IPS-20b (cell line): ENCODE results near the gene EDN3.
"Not testable (repeated sequence)": the region's sequence is repeated elsewhere in the genome, so short reads cannot be mapped to it uniquely, and the experiment has no call there.

ENCODE experiments used
- H3K27ac ChIP-seq: one replicate; pipeline ENCODE4 v1.5.1; 2013; ENCODE audit warnings: low read length
- H3K27me3 ChIP-seq: 2 replicates; pipeline ENCODE4 v1.6.1; 2013; ENCODE audit warnings: mild to moderate bottlenecking, low read length, inconsistent platforms; ENCODE audit not compliant: insufficient read depth
- H3K36me3 ChIP-seq: 2 replicates; pipeline ENCODE4 v1.6.1; 2013; ENCODE audit warnings: low read depth, mild to moderate bottlenecking, inconsistent platforms, low read length, moderate library complexity; ENCODE audit not compliant: insufficient read depth
- H3K4me1 ChIP-seq: 2 replicates; pipeline ENCODE4 v1.6.1; 2013; ENCODE audit warnings: mild to moderate bottlenecking, control low read depth, inconsistent platforms, low read length, moderate library complexity; ENCODE audit not compliant: insufficient read depth
- H3K4me3 ChIP-seq: 2 replicates; pipeline ENCODE4 v1.5.1; 2013; ENCODE audit warnings: mild to moderate bottlenecking, low read length, inconsistent platforms
- H3K9ac ChIP-seq: 2 replicates; pipeline ENCODE4 v1.6.1; 2013; ENCODE audit warnings: low read depth, mild to moderate bottlenecking, inconsistent platforms, low read length, moderate library complexity
- H3K9me3 ChIP-seq: 2 replicates; pipeline ENCODE4 v1.6.1; 2013; ENCODE audit warnings: mild to moderate bottlenecking, low read depth, low read length, inconsistent platforms; ENCODE audit not compliant: insufficient read depth

Gene EDN3

DNA sequence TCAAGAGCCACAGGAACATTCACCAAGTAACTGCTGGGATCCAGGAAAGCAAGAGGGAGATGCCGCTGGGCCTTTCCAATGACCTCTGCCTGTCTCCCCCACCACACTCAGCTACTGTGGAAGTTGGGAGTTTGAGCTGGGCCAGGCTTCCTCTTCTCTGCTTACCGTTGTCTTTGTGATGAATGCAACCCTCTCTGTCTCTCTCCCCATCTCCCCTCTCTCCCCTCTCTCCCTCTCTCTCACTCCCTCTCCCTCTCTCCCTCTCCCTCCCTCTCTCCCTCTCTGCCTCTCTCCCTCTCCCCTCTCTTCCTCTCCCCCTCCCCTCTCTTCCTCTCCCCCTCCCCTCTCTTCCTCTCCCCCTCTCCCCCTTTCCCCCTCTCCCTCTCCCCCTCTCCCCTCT is 54.8 kb downstream of the EDN3 start:
- no peak overlapping the region for H3K27ac ChIP-seq
- H3K4me3 ChIP-seq, result no peak overlapping the region
- no peaks in the 10 kb centered on the region for H3K4me1 ChIP-seq
- H3K27me3 ChIP-seq, result peaks cover 8% of the 10 kb centered on the region; the same call in 1 of the 2 replicates
- no peak overlapping the region for H3K9ac ChIP-seq
- H3K9me3 ChIP-seq, result no peaks in the 10 kb centered on the region
- H3K36me3 ChIP-seq, result no peaks in the 10 kb centered on the region

DNA sequence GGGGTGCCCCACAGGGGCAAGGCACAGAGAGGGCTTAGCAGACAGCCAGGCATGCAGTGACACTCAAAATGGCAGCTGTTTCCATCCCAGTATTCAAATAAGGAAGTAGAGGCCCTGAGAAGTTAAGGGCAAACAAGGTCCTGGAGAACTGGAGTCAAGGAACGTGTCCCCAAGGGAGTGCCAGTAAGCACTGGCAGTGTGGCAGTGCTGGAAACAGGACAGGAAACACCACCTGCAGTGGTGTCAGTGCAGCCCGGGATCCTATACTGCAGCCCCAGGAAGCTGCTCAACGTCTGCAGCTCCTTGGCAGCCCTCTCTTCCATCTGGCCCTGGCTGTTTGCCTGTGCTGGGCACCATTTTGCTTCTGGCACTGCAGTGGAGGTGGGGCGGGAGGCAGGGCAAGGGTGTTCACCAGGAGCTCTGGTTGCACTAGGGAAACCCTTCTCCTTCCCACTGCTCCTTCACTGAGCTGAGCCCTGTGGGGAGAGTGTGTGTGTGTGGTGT is 56.3 kb downstream of the EDN3 start:
- H3K36me3 ChIP-seq, result no peaks in the 10 kb centered on the region
- no peaks in the 10 kb centered on the region for H3K4me1 ChIP-seq
- no peak overlapping the region for H3K4me3 ChIP-seq
- no peaks in the 10 kb centered on the region for H3K9me3 ChIP-seq
- H3K9ac ChIP-seq, result no peak overlapping the region
- no peak overlapping the region for H3K27ac ChIP-seq
- H3K27me3 ChIP-seq, result peaks cover 12% of the 10 kb centered on the region; the same call in 1 of the 2 replicates

DNA sequence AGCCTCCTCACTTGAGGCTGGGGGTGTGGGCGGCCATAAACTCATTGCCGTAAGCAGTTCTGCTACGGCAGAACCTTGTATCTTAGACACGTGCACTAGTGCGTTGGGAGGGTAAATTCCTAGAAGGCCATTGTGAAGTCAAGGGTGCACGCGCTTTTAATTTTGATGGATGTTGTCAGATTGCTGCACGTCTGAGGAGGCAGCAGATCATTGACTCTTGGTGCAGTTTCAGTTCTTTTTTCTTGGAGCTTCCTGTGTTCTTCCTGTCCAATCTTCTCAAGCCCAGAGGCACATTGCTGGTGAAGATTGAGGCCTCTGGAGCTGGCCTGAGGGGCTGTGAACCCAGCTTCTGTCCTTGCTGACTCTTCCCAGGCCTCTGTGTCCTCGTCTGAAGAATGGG is 58.4 kb downstream of the EDN3 start:
- H3K4me3 ChIP-seq, H3K27ac ChIP-seq, H3K9me3 ChIP-seq, H3K36me3 ChIP-seq, H3K9ac ChIP-seq, H3K4me1 ChIP-seq: not testable (repeated sequence)
- peaks cover 16% of the 10 kb centered on the region; the same call in 1 of the 2 replicates for H3K27me3 ChIP-seq

DNA sequence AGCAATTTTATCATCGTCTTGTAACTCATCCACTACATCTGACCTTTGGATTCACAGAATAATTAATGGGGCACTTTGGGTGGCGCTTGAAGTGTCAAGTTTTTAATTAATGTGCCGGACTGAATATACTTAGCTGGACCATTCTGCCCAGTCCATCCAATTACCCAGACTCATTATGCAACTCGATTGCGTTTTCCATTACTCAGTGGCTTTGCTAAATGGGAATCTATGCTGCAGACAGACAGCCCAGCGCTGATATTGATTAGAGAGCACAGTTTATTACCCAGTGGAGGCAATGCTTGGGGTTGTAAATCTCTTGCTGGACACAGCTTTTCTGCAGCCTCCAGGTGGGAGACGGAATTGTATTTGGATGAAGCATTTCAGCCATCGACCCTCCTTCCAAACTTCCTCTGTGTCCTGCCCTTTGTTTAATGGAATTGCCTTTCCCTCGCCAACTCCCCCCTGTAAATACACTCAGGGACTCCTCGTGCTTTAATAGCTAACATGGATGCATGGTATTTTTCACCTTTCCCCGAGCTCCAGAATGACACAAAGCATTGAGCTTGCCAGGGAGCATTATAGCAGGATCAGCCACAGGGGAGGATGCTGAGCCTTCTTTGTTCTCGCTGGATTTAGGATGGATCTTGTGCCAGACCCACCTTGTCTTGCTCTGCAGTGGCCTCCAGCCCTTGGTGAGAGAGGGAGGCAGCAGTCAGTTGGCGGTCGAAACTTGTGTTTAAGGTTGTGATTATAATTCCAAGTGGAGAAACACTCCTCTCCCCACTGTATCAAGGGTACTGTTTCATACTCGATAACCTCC is 59.7 kb downstream of the EDN3 start:
- Histone ChIP-seq H3K27me3 (peaks cover 16% of the 10 kb centered on the region; the same call in 1 of the 2 replicates), H3K9me3 (no peaks in the 10 kb centered on the region), H3K36me3 (no peaks in the 10 kb centered on the region), H3K4me1 (peaks cover 4% of the 10 kb centered on the region; the same call in 1 of the 2 replicates), H3K4me3 (no peak overlapping the region), H3K9ac (no peak overlapping the region), H3K27ac (no peak overlapping the region)

DNA sequence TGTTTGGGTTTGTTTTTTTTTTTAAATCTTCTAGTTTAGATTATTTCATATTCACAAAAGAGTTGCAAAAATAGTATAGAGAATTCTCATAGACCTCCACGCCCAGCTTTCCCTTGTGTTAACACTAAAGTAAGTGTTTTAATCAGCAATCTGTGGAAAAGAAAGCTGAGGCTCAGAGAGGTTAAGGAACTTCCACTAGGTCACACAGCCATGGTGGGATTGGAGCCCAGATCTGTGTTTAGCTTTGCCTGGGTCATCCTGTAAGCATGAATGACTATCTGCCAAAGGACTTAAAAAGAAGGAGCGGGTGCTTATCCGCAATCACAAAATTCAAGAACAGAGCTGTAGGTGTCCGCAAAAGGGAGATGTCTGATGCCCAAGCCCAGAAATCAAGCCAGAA is 60.5 kb downstream of the EDN3 start:
- peaks cover 16% of the 10 kb centered on the region; the same call in 1 of the 2 replicates for H3K27me3 ChIP-seq
- no peaks in the 10 kb centered on the region for H3K9me3 ChIP-seq
- peaks cover 4% of the 10 kb centered on the region; the same call in 1 of the 2 replicates for H3K4me1 ChIP-seq
- H3K4me3 ChIP-seq, result no peak overlapping the region
- no peaks in the 10 kb centered on the region for H3K36me3 ChIP-seq
- H3K9ac ChIP-seq, result no peak overlapping the region
- no peak overlapping the region for H3K27ac ChIP-seq

DNA sequence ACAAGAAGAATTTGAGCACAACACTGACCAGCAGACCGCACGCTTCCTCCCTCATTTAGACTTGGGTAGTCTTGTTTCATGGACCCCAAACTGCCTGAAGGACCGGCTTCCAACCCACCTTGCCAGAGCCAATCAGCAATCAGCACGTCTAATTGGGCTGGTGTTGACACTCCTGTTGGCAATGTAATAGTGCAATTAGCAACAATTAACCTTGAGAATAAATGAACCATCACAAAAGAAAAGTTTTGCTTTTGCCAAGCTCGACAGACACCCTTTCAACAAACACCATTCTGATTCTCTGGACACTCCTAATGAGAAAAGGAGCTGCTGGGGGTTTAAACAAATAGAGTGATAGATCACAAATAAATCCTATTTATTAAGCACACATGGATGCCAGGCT is 61.0 kb downstream of the EDN3 start:
- H3K36me3 ChIP-seq, result no peaks in the 10 kb centered on the region
- peaks cover 4% of the 10 kb centered on the region; the same call in 1 of the 2 replicates for H3K4me1 ChIP-seq
- H3K27ac ChIP-seq, result no peak overlapping the region
- no peaks in the 10 kb centered on the region for H3K9me3 ChIP-seq
- no peak overlapping the region for H3K4me3 ChIP-seq
- H3K27me3 ChIP-seq, result peaks cover 14% of the 10 kb centered on the region; the same call in 1 of the 2 replicates
- H3K9ac ChIP-seq, result no peak overlapping the region

DNA sequence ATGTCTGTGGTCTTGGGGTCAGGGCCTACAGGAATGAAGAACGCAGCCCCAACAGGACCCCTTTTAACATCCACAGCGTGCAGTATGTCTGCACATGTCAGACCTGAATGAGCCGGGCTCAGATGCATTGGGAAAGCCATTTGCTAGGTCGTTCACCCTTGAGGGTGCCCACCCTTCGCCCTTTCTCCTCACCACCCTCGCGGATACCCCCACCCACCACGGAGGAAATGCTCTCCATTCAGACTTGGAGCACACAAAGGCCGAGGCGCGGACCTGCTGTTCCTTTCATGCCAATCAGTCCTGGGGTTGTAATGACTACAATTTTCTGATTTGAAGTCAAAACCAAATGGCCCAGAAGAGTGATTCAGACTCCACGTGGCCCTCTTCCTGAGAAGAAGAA is 62.7 kb downstream of the EDN3 start:
- H3K27ac ChIP-seq, result no peak overlapping the region
- no peaks in the 10 kb centered on the region for H3K36me3 ChIP-seq
- H3K27me3 ChIP-seq, result peaks cover 12% of the 10 kb centered on the region; the same call in 1 of the 2 replicates
- no peak overlapping the region for H3K9ac ChIP-seq
- H3K9me3 ChIP-seq, result no peaks in the 10 kb centered on the region
- H3K4me1 ChIP-seq, result peaks cover 4% of the 10 kb centered on the region; the same call in 1 of the 2 replicates
- no peak overlapping the region for H3K4me3 ChIP-seq

DNA sequence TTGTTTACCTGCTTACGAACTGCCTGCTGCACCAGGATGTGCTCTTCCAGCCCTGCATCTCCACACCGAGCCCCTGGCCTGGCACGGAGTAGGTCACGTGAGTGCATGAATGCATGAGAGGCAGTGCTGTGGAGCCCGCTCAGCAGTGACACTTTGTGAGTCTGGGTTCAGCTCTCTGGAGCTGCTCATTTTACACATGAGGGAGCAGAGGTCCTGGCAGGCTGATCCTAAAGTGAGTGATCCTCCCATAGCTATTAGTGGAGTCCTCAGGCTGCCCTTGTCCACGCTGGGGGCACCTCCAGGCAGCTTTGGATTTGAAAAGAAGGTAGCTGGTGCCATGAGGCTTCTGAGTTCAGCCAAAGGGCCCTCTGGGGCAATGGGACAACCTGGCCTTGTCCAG is 64.2 kb downstream of the EDN3 start:
- H3K27ac ChIP-seq, result no peak overlapping the region
- H3K4me3 ChIP-seq, result no peak overlapping the region
- H3K9ac ChIP-seq, result no peak overlapping the region
- H3K36me3 ChIP-seq, result no peaks in the 10 kb centered on the region
- H3K4me1 ChIP-seq, result peaks cover 4% of the 10 kb centered on the region; the same call in 1 of the 2 replicates
- H3K27me3 ChIP-seq, result peaks cover 12% of the 10 kb centered on the region; the same call in 1 of the 2 replicates
- H3K9me3 ChIP-seq, result no peaks in the 10 kb centered on the region

DNA sequence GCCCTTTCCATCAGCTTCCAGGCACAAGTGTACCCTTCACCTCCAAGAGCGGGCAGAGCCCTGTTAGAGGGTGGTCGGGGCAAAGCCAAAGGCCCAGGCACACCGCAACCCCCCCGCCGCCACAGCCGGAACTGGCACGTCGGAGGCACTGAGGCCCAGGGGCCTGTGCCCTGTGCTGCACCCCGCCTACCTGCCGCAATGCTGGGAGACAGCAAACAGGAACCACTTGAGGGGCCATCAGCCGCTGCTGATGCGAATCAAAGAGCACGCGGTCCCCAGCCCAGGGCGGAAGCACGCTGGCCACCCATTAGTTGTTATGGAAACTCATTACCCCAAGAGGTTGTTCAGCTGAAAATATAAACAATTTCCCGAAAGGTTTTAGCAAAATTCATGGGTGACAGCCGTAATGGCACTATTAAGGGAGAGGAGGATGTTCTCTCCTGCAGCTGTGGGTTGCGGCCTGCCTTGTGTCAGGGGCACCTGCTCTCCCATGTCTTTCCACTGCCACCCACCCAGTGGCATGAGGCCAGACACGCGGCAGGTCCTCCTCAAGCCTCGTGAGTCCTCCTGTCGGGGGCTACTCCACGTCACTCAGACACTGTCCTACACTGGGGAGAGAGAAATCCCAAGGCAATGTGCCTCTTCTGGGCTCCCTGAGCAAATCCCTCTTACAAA is 65.3 kb downstream of the EDN3 start:
- peaks cover 12% of the 10 kb centered on the region; the same call in 1 of the 2 replicates for H3K27me3 ChIP-seq

GRCh38 chr20:59371431-59371830 is 71.0 kb downstream of the EDN3 start:
- Histone ChIP-seq H3K27ac (no peak overlapping the region), H3K36me3 (no peaks in the 10 kb centered on the region), H3K4me3 (no peak overlapping the region), H3K4me1 (no peaks in the 10 kb centered on the region), H3K9ac (no peak overlapping the region), H3K9me3 (no peaks in the 10 kb centered on the region), H3K27me3 (peaks cover 5% of the 10 kb centered on the region; the same call in 1 of the 2 replicates)

More for the DNA sequence above, 65.3 kb downstream of the EDN3 start:
- no peaks in the 10 kb centered on the region for H3K36me3 ChIP-seq
- H3K4me1 ChIP-seq, result peaks cover 4% of the 10 kb centered on the region; the same call in 1 of the 2 replicates
- H3K9me3 ChIP-seq, result no peaks in the 10 kb centered on the region
- no peak overlapping the region for H3K27ac ChIP-seq
- H3K9ac ChIP-seq, result no peak overlapping the region
- H3K4me3 ChIP-seq, result no peak overlapping the region

DNA sequence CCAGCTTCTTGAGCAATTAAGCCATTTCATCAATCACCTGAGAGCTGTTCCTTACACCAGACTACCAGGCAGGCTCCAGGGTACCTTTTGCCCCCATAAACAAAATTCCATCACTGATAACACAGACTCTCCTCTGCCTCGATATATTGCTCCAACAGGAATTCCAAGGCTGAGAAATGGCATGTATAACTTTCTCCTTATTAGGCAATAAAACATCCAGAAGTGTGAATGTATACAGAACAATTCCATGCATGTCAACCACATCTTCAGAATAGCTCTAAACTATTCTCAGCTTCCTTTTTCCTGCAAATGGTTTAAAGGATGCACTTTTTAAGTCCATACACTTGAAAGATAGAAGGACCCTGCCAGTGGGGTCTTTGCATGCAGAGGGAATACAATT is 73.8 kb downstream of the EDN3 start:
- Histone ChIP-seq H3K27ac (no peak overlapping the region), H3K36me3 (no peaks in the 10 kb centered on the region), H3K4me1 (no peaks in the 10 kb centered on the region), H3K9me3 (no peaks in the 10 kb centered on the region), H3K4me3 (no peak overlapping the region), H3K9ac (no peak overlapping the region), H3K27me3 (peaks cover 8% of the 10 kb centered on the region; the same call in 1 of the 2 replicates)
